K562 (cell line): ENCODE data around the gene NANS. TPM values are rescaled to one million over a fixed set of nuclear protein-coding genes. Genes with fewer than 3 reads are reported as not detected.

Source experiments
- ATF1 ChIP-seq, 2 experiments: fragments of 450-650 bp in 1 of 2; IDR thresholded peaks; 2 replicates each; pipeline ENCODE4 v1.6.1; 2016; ENCODE audit warnings: missing compliant biosample characterization in 1 of 2, missing genetic modification characterization in 1 of 2
- BHLHE40 ChIP-seq: IDR thresholded peaks from 2 replicates; pipeline ENCODE4 v1.6.1; 2011; ENCODE audit warnings: low read length, improper control_type of control experiment
- CREM ChIP-seq: IDR thresholded peaks from 2 replicates; pipeline ENCODE4 v1.6.1; 2014; ENCODE audit warnings: antibody characterized with exemption, low read depth
- CXXC5 ChIP-seq: fragments of 250-450 bp; sonication (Bioruptor Pico); IDR thresholded peaks from 2 replicates; pipeline ENCODE4 v1.8.0; 2022; ENCODE audit warnings: inconsistent platforms, mild to moderate bottlenecking, moderate library complexity
- DMBX1 ChIP-seq: fragments of 250-450 bp; sonication (Bioruptor Pico); IDR thresholded peaks from 2 replicates; pipeline ENCODE4 v1.8.0; 2022; ENCODE audit warnings: inconsistent platforms, mild to moderate bottlenecking, moderate library complexity, borderline replicate concordance
- ETV5 ChIP-seq: sonication (generic); formaldehyde crosslinking; IDR thresholded peaks from 2 replicates; pipeline ENCODE4 v1.4.0; 2020; ENCODE audit warnings: low read depth, mild to moderate bottlenecking, missing genetic modification reagents
- FIP1L1 ChIP-seq: fragments of 200-400 bp; formaldehyde crosslinking; IDR thresholded peaks from 2 replicates; pipeline ENCODE4 v1.6.1; 2018; ENCODE audit warnings: mild to moderate bottlenecking, low read depth, low read length; ENCODE audit not compliant: poor library complexity, severe bottlenecking
- HDGF ChIP-seq: fragments of 450-650 bp; IDR thresholded peaks from 2 replicates; pipeline ENCODE4 v1.6.1; 2016
- HMG20A ChIP-seq: fragments of 450-650 bp; formaldehyde crosslinking; conservative IDR thresholded peaks from 2 replicates; pipeline ENCODE4 v1.4.0; 2020; ENCODE audit warnings: mild to moderate bottlenecking, mixed read lengths
- NFE2L1 ChIP-seq: fragments of 450-650 bp; IDR thresholded peaks from 2 replicates; pipeline ENCODE4 v1.6.1; 2016; ENCODE audit warnings: missing genetic modification characterization, low read depth, mild to moderate bottlenecking, missing compliant biosample characterization, moderate library complexity, borderline replicate concordance
- PBX2 ChIP-seq, 2 experiments: IDR thresholded peaks in 1 of 2; conservative IDR thresholded peaks in 1 of 2; 2 replicates each; pipeline ENCODE4 v1.6.1; 2016; ENCODE audit warnings: low read depth in 2 of 2, mild to moderate bottlenecking in 1 of 2, missing compliant biosample characterization in 1 of 2, missing genetic modification characterization in 1 of 2, moderate library complexity in 1 of 2
- PRDM10 ChIP-seq: fragments of 450-650 bp; IDR thresholded peaks from 2 replicates; pipeline ENCODE4 v1.6.1; 2018; ENCODE audit not compliant: partially characterized antibody
- SLC30A9 ChIP-seq: fragments of 250-450 bp; sonication (Bioruptor Pico); IDR thresholded peaks from 2 replicates; pipeline ENCODE4 v1.8.0; 2022; ENCODE audit warnings: mild to moderate bottlenecking, moderate library complexity
- TEAD1 ChIP-seq, 2 experiments: fragments of 450-650 bp in 1 of 2; sonication (generic) in 1 of 2; formaldehyde crosslinking; IDR thresholded peaks; 2 replicates each; pipeline versions ENCODE4 v1.4.0 to v1.8.0; 2020 to 2022; ENCODE audit warnings: mild to moderate bottlenecking in 2 of 2, missing genetic modification reagents in 1 of 2
- TEAD4 ChIP-seq, 2 experiments: sonication (generic) in 1 of 2; formaldehyde crosslinking in 1 of 2; IDR thresholded peaks; 2 replicates each; pipeline versions ENCODE4 v1.6.1 to v1.8.0; 2012 to 2022; ENCODE audit warnings: borderline replicate concordance in 1 of 2, inconsistent platforms in 1 of 2, low read length in 1 of 2, mild to moderate bottlenecking in 1 of 2, missing genetic modification reagents in 1 of 2
- ZBTB5 ChIP-seq: fragments of 450-650 bp; IDR thresholded peaks from 2 replicates; pipeline ENCODE4 v1.6.1; 2017; ENCODE audit warnings: antibody characterized with exemption
- ZNF134 ChIP-seq: fragments of 250-450 bp; sonication (Bioruptor Pico); conservative IDR thresholded peaks from 2 replicates; pipeline ENCODE4 v1.4.0; 2020
- ZNF146 ChIP-seq: IDR thresholded peaks from one replicate; pipeline ENCODE4 v1.6.1; 2018; ENCODE audit warnings: missing compliant biosample characterization; ENCODE audit not compliant: unreplicated experiment
- ZNF324 ChIP-seq: fragments of 250-450 bp; sonication (Bioruptor Pico); IDR thresholded peaks from 2 replicates; pipeline ENCODE4 v1.4.0; 2020; ENCODE audit warnings: mild to moderate bottlenecking
- polyA plus RNA-seq, 8 experiments: library from polyadenylated mRNA; depleted of rRNA in 4 of 8; stranded (reverse) in 5 of 8; unstranded in 3 of 8; fragments of >200 nt; fragmentation: Nextera tagmentation in 2 of 8; fragmentation: Illumina TruSeq in 1 of 8; extraction: Ambion mirVana in 2 of 8; extraction: Trizol in 1 of 8; gene quantifications; 2 replicates each; pipeline versions ENCODE4 v1.2.1 to v1.2.3, GENCODE V29; 2011 to 2014; ENCODE audit warnings: inconsistent platforms in 1 of 8, missing spikeins in 1 of 8
- total RNA-seq, 7 experiments: library from RNA; depleted of rRNA in 6 of 7; stranded (reverse); fragments of >200 nt in 6 of 7; fragmentation: Illumina TruSeq in 2 of 7; extraction: Trizol in 2 of 7; gene quantifications; 2 replicates each; pipeline versions ENCODE4 v1.2.1 to v1.2.3, GENCODE V29; 2011 to 2021; ENCODE audit warnings: low replicate concordance in 1 of 7

The NANS gene
- total and polyA plus RNA-seq, 9 of the 15 experiments (the other 6 are each of a cell fraction or from before 2014, with no cell fraction given) = 37.1 to 181 (median 137) TPM

- no peak for TF ChIP-seq ZNF324
- 0 out of 4 replicates have a peak, but pooled peaks of 1 of the 2 experiments have one; percentile 26 for TF ChIP-seq TEAD1 (CRISPR knock-in tag; IDR thresholded peaks at IDR 0.05)
- TF ChIP-seq NFE2L1 (tag) = no peak
- TF ChIP-seq CREM = 0 out of 2 replicates have a peak, but pooled peaks have one; percentile 3
- no peak for TF ChIP-seq PBX2 (CRISPR knock-in tag; IDR thresholded peaks at IDR 0.05; ENCODE audit: low read depth)
- peak; percentile 79 for TF ChIP-seq PBX2 (tag; conservative IDR thresholded peaks at IDR 0.05; ENCODE audit: low read depth)
- TF ChIP-seq PRDM10 = no peak
- TF ChIP-seq DMBX1 (CRISPR knock-in tag) = no peak
- TF ChIP-seq ZNF134 (CRISPR knock-in tag) = no peak
- TF ChIP-seq HDGF = no peak
- no peak for TF ChIP-seq FIP1L1
- no peak for TF ChIP-seq ATF1 (CRISPR knock-in tag; IDR thresholded peaks at IDR 0.05)
- TF ChIP-seq ATF1 (tag; IDR thresholded peaks at IDR 0.05) = peak; percentile 23; the same call in 1 of the 2 replicates
- TF ChIP-seq ETV5 = peak; percentile 53; the same call in 1 of the 2 replicates
- TF ChIP-seq HMG20A (CRISPR knock-in tag) = no peak
- peak; percentile 17; the same call in 1 of the 2 replicates for TF ChIP-seq TEAD4 (IDR thresholded peaks at IDR 0.05; ENCODE audit: low read length)
- no peak for TF ChIP-seq TEAD4 (CRISPR knock-in tag; IDR thresholded peaks at IDR 0.05; ENCODE audit: borderline replicate concordance)
- TF ChIP-seq BHLHE40 = no peak
- no peak for TF ChIP-seq ZNF146 (CRISPR knock-in tag)
- TF ChIP-seq ZBTB5 = no peak
- TF ChIP-seq SLC30A9 (CRISPR knock-in tag) = no peak
- TF ChIP-seq CXXC5 (CRISPR knock-in tag) = no peak
Observed at GRCh38 chr9:98057138-98057799, 737 bp downstream of the NANS start (continued).
